SK-N-SH treated with all-trans-retinoic acid at 6 μM for 48 hours (cell line): ENCODE results near the gene GFPT2.
A peak's percentile ranks its signal among the peaks of the same experiment; 100 is the strongest.

Source experiments
- ATAC-seq: fragments of 200-7000 bp; cut with Tn5 transposase; 3 replicates; pipeline ENCODE4 v1.9.1; 2020; ENCODE audit warnings: mild to moderate bottlenecking, moderate library complexity
- ARNTL ChIP-seq: fragments of 450-650 bp; formaldehyde crosslinking; IDR thresholded peaks from 2 replicates; pipeline ENCODE4 v1.5.0; 2020; ENCODE audit warnings: low read depth, mild to moderate bottlenecking, moderate library complexity, borderline replicate concordance
- CSDC2 ChIP-seq: fragments of 250-450 bp; sonication (Bioruptor Pico); IDR thresholded peaks from 2 replicates; pipeline ENCODE4 v1.5.0; 2020; ENCODE audit warnings: mild to moderate bottlenecking, moderate library complexity
- ESRRG ChIP-seq: fragments of 250-450 bp; sonication (Bioruptor Pico); IDR thresholded peaks from 2 replicates; pipeline ENCODE4 v1.6.1; 2021; ENCODE audit warnings: mild to moderate bottlenecking
- GLIS3 ChIP-seq: fragments of 250-450 bp; sonication (Bioruptor Pico); IDR thresholded peaks from 2 replicates; pipeline ENCODE4 v1.5.0; 2020; ENCODE audit warnings: mild to moderate bottlenecking, moderate library complexity
- ISL1 ChIP-seq: fragments of 250-450 bp; sonication (Bioruptor Pico); IDR thresholded peaks from 2 replicates; pipeline ENCODE4 v2.1.2; 2022; ENCODE audit warnings: mild to moderate bottlenecking, moderate library complexity
- POU6F1 ChIP-seq: fragments of 250-450 bp; sonication (Bioruptor Pico); IDR thresholded peaks from 2 replicates; pipeline ENCODE4 v1.8.0; 2021; ENCODE audit warnings: low read depth, mild to moderate bottlenecking, moderate library complexity, borderline replicate concordance
- PPARA ChIP-seq: fragments of 250-450 bp; sonication (Bioruptor Pico); IDR thresholded peaks from 2 replicates; pipeline ENCODE4 v1.5.0; 2020; ENCODE audit warnings: mild to moderate bottlenecking, borderline replicate concordance
- RARB ChIP-seq: fragments of 250-450 bp; sonication (Bioruptor Pico); IDR thresholded peaks from 2 replicates; pipeline ENCODE4 v1.8.0; 2021; ENCODE audit warnings: mild to moderate bottlenecking, moderate library complexity
- TCF4 ChIP-seq: fragments of 250-450 bp; sonication (Bioruptor Pico); IDR thresholded peaks from 2 replicates; pipeline ENCODE4 v1.8.0; 2021; ENCODE audit warnings: mild to moderate bottlenecking, moderate library complexity, borderline replicate concordance
- TOX ChIP-seq: fragments of 250-450 bp; sonication (Bioruptor Pico); IDR thresholded peaks from 2 replicates; pipeline ENCODE4 v1.8.0; 2021; ENCODE audit warnings: mild to moderate bottlenecking, moderate library complexity, borderline replicate concordance
- ZC3H10 ChIP-seq: fragments of 250-450 bp; sonication (Bioruptor Pico); IDR thresholded peaks from 2 replicates; pipeline ENCODE4 v1.5.1; 2021; ENCODE audit warnings: mild to moderate bottlenecking, moderate library complexity
- ZFP30 ChIP-seq: fragments of 450-650 bp; formaldehyde crosslinking; IDR thresholded peaks from 2 replicates; pipeline ENCODE4 v1.5.0; 2022; ENCODE audit warnings: mild to moderate bottlenecking, moderate library complexity
- ZNF565 ChIP-seq: fragments of 450-650 bp; formaldehyde crosslinking; conservative IDR thresholded peaks from 2 replicates; pipeline ENCODE4 v1.5.0; 2020; ENCODE audit warnings: low read depth, mild to moderate bottlenecking, moderate library complexity
- ZNF70 ChIP-seq: fragments of 450-650 bp; formaldehyde crosslinking; IDR thresholded peaks from 2 replicates; pipeline ENCODE4 v1.5.0; 2020; ENCODE audit warnings: mild to moderate bottlenecking, moderate library complexity
- ZNF8 ChIP-seq: fragments of 450-650 bp; formaldehyde crosslinking; IDR thresholded peaks from 2 replicates; pipeline ENCODE4 v1.5.0; 2020; ENCODE audit warnings: mild to moderate bottlenecking, moderate library complexity
- TF ChIP-seq, protein P1 (sequence below): fragments of 250-450 bp; sonication (Bioruptor Pico); IDR thresholded peaks from 2 replicates; pipeline ENCODE4 v1.5.1; 2021; ENCODE audit warnings: mild to moderate bottlenecking, moderate library complexity
- TF ChIP-seq, protein P2 (sequence below): fragments of 250-450 bp; sonication (Bioruptor Pico); IDR thresholded peaks from 2 replicates; pipeline ENCODE4 v1.5.1; 2020; ENCODE audit warnings: low read depth, mild to moderate bottlenecking, moderate library complexity
- TF ChIP-seq, protein P3 (sequence below): fragments of 250-450 bp; sonication (Bioruptor Pico); IDR thresholded peaks from 2 replicates; pipeline ENCODE4 v1.8.0; 2020; ENCODE audit warnings: mild to moderate bottlenecking, moderate library complexity, borderline replicate concordance

Gene GFPT2

GRCh38 chr5:180313677-180314505 is 39.2 kb downstream of the GFPT2 start:
- TF ChIP-seq ESRRG, result no peak
- TF ChIP-seq, protein P1, sequence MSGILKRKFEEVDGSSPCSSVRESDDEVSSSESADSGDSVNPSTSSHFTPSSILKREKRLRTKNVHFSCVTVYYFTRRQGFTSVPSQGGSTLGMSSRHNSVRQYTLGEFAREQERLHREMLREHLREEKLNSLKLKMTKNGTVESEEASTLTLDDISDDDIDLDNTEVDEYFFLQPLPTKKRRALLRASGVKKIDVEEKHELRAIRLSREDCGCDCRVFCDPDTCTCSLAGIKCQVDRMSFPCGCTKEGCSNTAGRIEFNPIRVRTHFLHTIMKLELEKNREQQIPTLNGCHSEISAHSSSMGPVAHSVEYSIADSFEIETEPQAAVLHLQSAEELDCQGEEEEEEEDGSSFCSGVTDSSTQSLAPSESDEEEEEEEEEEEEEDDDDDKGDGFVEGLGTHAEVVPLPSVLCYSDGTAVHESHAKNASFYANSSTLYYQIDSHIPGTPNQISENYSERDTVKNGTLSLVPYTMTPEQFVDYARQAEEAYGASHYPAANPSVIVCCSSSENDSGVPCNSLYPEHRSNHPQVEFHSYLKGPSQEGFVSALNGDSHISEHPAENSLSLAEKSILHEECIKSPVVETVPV (CRISPR knock-in tag), result no peak
- no peak for TF ChIP-seq PPARA (CRISPR knock-in tag)
- TF ChIP-seq ARNTL (CRISPR knock-in tag), result no peak
- no peak for TF ChIP-seq ZC3H10 (CRISPR knock-in tag)
- TF ChIP-seq GLIS3, result no peak
- TF ChIP-seq RARB (CRISPR knock-in tag), result no peak
- TF ChIP-seq CSDC2 (CRISPR knock-in tag), result no peak
- no peak for TF ChIP-seq ZFP30 (CRISPR knock-in tag)
- TF ChIP-seq, protein P2, sequence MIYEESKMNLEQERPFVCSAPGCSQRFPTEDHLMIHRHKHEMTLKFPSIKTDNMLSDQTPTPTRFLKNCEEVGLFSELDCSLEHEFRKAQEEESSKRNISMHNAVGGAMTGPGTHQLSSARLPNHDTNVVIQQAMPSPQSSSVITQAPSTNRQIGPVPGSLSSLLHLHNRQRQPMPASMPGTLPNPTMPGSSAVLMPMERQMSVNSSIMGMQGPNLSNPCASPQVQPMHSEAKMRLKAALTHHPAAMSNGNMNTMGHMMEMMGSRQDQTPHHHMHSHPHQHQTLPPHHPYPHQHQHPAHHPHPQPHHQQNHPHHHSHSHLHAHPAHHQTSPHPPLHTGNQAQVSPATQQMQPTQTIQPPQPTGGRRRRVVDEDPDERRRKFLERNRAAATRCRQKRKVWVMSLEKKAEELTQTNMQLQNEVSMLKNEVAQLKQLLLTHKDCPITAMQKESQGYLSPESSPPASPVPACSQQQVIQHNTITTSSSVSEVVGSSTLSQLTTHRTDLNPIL (CRISPR knock-in tag), result no peak
- no peak for TF ChIP-seq ISL1 (CRISPR knock-in tag)
- TF ChIP-seq TCF4 (CRISPR knock-in tag), result no peak
- no peak for TF ChIP-seq ZNF565
- ATAC-seq, result peak; percentile 99

GRCh38 chr5:180311216-180311615 is 41.9 kb downstream of the GFPT2 start:
- ATAC-seq, result no peak

GRCh38 chr5:180306796-180307195 is 46.3 kb downstream of the GFPT2 start:
- ATAC-seq, result no peak

More at GRCh38 chr5:180311216-180311615, 41.9 kb downstream of the GFPT2 start:
- TF ChIP-seq TCF4 (CRISPR knock-in tag), result no peak
- TF ChIP-seq ZNF8 (CRISPR knock-in tag), result no peak
- TF ChIP-seq, protein P2 (CRISPR knock-in tag), result no peak
- TF ChIP-seq, protein P3, sequence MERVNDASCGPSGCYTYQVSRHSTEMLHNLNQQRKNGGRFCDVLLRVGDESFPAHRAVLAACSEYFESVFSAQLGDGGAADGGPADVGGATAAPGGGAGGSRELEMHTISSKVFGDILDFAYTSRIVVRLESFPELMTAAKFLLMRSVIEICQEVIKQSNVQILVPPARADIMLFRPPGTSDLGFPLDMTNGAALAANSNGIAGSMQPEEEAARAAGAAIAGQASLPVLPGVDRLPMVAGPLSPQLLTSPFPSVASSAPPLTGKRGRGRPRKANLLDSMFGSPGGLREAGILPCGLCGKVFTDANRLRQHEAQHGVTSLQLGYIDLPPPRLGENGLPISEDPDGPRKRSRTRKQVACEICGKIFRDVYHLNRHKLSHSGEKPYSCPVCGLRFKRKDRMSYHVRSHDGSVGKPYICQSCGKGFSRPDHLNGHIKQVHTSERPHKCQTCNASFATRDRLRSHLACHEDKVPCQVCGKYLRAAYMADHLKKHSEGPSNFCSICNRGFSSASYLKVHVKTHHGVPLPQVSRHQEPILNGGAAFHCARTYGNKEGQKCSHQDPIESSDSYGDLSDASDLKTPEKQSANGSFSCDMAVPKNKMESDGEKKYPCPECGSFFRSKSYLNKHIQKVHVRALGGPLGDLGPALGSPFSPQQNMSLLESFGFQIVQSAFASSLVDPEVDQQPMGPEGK (CRISPR knock-in tag), result no peak
- TF ChIP-seq GLIS3, result no peak
- TF ChIP-seq TOX (CRISPR knock-in tag), result no peak
- TF ChIP-seq, all 23 proteins: peak for 0

More at GRCh38 chr5:180306796-180307195, 46.3 kb downstream of the GFPT2 start:
- TF ChIP-seq, protein P1 (CRISPR knock-in tag), result no peak
- TF ChIP-seq POU6F1 (CRISPR knock-in tag), result no peak
- TF ChIP-seq, protein P3 (CRISPR knock-in tag), result no peak
- TF ChIP-seq ZNF70, result no peak
- TF ChIP-seq, all 23 proteins: peak for 0
